Cardiac fibroblast (primary cell): ENCODE data around the gene CASKIN1.

Experiments
- DNase-seq, 2 donors: peaks; one replicate each; pipeline versions ENCODE4 v3.0.0 to v3.0.0-alpha.2; 2010; ENCODE audit warnings: low read depth in 2 of 2
- H3K4me3 ChIP-seq, 2 donors: replicated peaks in 1 of 2; 1 replicate in 1 of 2; 2 replicates in 1 of 2; pipeline ENCODE4 v1.5.1; 2011; ENCODE audit warnings: low read depth in 2 of 2, low read length in 2 of 2, mild to moderate bottlenecking in 2 of 2, moderate library complexity in 1 of 2
- TF ChIP-seq, protein P1 (sequence below): IDR thresholded peaks from one replicate; pipeline ENCODE4 v1.5.1; 2011; ENCODE audit warnings: low read depth, mild to moderate bottlenecking, low read length, inconsistent platforms

The CASKIN1 gene

DNA sequence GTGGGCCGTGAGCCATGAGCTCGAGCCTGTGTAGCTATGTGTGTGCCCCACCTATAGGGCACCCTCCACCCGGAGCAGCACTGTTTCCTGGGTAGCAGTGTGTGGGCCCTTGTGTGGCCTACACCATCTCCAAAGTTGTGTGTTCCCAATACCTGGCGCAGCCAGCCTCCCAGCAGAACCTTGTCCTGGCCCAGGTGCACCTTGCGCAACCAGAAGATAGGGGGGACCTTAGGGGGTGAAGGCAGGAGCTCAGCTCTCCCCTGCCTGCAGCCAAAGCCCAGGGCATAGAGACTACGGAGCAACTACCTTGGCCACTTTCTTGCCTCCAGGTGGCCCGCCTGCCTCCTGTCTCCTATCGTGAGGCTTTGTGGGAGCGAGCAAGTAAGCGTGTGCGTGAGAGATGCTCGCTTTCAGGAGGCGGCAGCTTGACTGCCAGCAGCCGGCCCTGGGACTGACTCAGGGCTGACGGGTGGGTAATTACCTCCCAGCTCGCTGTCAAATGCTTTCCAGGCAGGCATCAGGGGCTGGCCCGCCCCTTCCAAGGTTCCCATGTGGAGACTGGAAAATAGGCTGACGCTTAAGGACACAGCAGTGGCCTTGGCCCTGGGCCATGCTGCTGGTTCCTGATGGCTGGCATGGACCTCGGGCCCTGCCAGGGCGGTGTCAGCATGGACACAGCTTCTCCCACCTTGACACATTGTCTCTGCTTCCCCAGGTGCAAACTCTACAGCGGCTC lies 21.8 kb downstream of the CASKIN1 start:
- H3K4me3 ChIP-seq = no peak overlapping the region
- no peak for DNase-seq
- TF ChIP-seq, protein P1, sequence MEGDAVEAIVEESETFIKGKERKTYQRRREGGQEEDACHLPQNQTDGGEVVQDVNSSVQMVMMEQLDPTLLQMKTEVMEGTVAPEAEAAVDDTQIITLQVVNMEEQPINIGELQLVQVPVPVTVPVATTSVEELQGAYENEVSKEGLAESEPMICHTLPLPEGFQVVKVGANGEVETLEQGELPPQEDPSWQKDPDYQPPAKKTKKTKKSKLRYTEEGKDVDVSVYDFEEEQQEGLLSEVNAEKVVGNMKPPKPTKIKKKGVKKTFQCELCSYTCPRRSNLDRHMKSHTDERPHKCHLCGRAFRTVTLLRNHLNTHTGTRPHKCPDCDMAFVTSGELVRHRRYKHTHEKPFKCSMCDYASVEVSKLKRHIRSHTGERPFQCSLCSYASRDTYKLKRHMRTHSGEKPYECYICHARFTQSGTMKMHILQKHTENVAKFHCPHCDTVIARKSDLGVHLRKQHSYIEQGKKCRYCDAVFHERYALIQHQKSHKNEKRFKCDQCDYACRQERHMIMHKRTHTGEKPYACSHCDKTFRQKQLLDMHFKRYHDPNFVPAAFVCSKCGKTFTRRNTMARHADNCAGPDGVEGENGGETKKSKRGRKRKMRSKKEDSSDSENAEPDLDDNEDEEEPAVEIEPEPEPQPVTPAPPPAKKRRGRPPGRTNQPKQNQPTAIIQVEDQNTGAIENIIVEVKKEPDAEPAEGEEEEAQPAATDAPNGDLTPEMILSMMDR = no peak

DNA sequence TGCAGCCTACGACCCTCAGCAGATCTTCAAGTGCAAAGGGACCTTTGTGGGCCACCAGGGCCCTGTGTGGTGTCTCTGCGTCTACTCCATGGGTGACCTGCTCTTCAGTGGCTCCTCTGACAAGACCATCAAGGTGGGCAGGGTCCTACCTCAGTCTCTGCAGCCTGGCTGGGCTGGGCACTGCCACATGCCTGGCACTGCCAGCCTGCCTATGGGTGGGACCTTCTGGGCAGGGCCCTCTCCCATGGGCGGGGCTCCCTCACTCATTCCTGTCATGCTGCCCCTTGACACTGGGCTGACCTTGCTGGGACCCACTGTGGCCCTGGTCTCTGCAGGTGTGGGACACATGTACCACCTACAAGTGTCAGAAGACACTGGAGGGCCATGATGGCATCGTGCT lies 22.5 kb downstream of the CASKIN1 start:
- TF ChIP-seq, protein P1 = no peak
- DNase-seq = no peak
- H3K4me3 ChIP-seq = no peak overlapping the region

DNA sequence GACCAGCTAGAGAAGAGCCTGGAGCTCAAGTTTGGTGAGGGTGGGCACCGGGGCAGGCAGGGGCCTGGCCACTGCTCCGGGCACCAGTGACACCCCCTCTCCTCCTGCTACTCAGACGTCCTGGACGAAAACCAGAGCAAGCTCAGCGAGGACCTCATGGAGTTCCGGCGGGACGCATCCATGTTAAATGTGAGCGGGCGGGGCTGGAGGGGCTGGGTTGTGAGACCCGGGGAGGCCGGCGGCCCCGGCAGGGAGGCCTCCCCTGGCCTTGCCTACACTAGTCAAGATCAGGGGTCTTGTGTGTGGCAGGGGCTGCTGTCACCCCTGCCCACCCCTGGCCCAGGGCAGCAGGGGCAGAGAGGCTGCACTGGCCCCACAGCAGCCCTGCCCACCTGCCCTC lies 23.0 kb downstream of the CASKIN1 start:
- no peak overlapping the region for H3K4me3 ChIP-seq
- TF ChIP-seq, protein P1 = no peak
- DNase-seq = no peak

DNA sequence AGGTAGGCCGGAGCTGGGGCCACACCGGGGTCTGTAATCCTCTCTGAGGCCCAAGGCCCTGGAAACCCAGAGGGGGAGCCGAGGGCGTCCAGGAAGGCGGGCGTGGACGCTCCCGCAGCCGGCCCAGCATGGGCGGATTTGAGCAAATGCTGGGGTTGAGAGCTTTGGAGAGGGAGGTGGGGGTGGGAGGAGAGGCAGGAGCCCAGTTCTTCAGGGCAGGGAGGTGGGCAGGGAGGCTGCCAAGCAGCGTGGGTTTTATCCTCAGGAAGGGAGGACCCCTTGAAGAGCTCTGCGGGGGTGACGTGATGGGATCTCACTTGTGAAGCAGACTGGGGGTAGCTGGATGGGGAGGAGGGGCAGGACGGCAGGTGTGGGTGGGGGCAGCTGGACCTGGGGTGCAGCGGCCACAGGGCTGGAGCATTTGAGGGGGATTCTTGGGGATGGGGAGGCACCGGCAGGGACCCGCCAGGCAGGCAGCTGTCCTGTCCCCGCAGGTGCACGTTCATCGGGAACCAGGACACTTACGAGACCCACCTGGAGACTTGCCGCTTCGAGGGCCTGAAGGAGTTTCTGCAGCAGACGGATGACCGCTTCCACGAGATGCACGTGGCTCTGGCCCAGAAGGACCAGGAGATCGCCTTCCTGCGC lies 23.6 kb downstream of the CASKIN1 start:
- TF ChIP-seq, protein P1 = no peak
- H3K4me3 ChIP-seq = no peak overlapping the region
- DNase-seq = no peak

DNA sequence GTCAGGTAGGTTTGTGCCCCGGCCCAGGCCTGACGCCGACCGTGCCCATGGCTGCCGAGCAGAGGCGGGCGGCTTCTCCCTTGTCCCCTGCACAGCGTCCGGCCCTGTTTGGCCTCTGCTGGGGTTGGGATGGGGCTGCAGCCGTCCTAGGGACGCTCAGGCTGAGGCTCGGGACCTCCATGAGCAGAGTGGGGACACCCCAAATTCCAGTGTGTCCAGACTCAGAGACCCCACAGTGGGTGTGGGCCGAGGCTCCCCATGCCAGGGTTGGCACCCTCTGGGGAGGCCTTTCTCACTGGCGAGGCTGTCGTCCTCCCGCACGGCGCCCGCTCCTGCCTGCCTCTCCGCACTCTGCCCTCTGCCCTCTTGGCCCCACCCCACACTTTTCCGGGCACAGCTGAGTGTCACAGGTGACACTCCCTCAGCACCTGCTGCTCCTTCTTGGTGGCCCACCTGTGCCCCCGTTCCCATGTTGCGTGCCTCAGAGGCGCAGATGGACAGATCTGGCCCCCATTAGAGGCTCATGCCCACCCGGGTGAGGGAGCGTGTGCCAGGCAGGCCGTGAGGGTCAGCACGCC lies 24.7 kb downstream of the CASKIN1 start:
- no peak for DNase-seq
- TF ChIP-seq, protein P1 = no peak
- H3K4me3 ChIP-seq = no peak overlapping the region

DNA sequence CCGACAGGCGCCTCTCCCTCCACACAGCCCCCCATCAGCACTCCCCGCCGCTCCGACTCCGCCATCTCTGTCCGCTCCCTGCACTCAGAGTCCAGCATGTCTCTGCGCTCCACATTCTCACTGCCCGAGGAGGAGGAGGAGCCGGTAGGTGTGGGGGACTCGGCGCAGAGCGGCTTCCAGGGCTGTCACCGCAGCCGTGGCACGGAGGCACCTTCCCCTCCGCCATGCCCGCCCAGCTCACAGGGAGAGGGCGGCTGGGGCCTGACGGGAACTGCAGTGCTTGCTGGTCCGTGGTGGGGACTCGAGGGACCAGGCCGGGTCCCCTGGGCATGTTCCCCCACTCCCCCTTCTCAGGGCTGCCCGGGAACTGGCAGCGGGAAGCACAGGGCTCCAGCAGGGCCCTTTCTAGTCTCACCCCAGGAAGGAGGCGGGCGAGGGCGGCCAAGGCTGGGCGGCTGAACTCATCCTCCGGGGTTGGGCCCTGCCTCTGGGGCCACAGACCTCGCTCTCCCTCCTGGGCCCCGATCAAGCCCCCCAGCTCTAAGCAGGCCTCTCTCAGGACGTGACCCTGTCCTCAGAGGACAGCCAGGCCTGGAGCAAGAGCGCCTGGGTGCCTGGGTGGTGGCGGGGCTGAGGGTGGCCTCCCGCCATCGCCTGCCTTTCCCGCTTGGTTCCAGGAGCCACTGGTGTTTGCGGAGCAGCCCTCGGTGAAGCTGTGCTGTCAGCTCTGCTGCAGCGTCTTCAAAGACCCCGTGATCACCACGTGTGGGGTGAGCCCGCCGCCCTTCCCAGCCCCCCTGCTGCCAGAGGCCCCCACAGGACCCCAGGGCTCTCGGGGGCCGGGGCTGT lies 25.6 kb downstream of the CASKIN1 start:
- TF ChIP-seq, protein P1 = no peak
- no peak overlapping the region for H3K4me3 ChIP-seq
- no peak for DNase-seq
